Lower lobe of right lung (tissue), 2 donors: ENCODE measurements around the gene DAB2IP. TPM values are rescaled to one million over a fixed set of nuclear protein-coding genes. Genes with fewer than 3 reads are reported as not detected.
A peak's percentile ranks its signal among the peaks of the same experiment; 100 is the strongest.

Experiments
- ATAC-seq, 2 donors: fragments of 200-7000 bp; cut with Tn5 transposase; one replicate each; pipeline ENCODE4 v1.9.1; 2020 to 2022; ENCODE audit warnings: mild to moderate bottlenecking in 2 of 2, moderate library complexity in 2 of 2
- DNase-seq: peaks from one replicate; pipeline ENCODE4 v3.0.0-alpha.2; 2020
- H3K27ac ChIP-seq: fragments of 200-600 bp; one replicate; pipeline ENCODE4 v1.8.0; 2022
- H3K27me3 ChIP-seq: fragments of 200-600 bp; one replicate; pipeline ENCODE4 v1.8.0; 2022; ENCODE audit warnings: low read depth
- H3K36me3 ChIP-seq: fragments of 200-600 bp; one replicate; pipeline ENCODE4 v1.8.0; 2022; ENCODE audit warnings: mild to moderate bottlenecking
- H3K4me1 ChIP-seq: fragments of 200-600 bp; one replicate; pipeline ENCODE4 v1.8.0; 2022
- H3K4me3 ChIP-seq: fragments of 200-600 bp; one replicate; pipeline ENCODE4 v1.8.0; 2022; ENCODE audit warnings: mild to moderate bottlenecking
- H3K9me3 ChIP-seq: fragments of 200-600 bp; one replicate; pipeline ENCODE4 v1.8.0; 2022
- intact Hi-C: fragments of 100-400 bp; cut with DNase I; formaldehyde crosslinking; loops from one replicate; pipeline ENCODE4 v1.11.0; 2022
- total RNA-seq: library from RNA; stranded (reverse); fragmentation: NEBNext Ultra II Directional; extraction: Animal tissue kit (Norgen Biotek cat#: 25700); gene quantifications from one replicate; pipeline ENCODE4 v1.2.1, GENCODE V29; 2021
- TF ChIP-seq, protein P1 (sequence below): fragments of 200-600 bp; IDR thresholded peaks from one replicate; pipeline ENCODE4 v1.8.0; 2022; ENCODE audit warnings: antibody characterized with exemption, mild to moderate bottlenecking
- donor health status: DM: no; HTN: yes; CAD: no; lungs with severe emphysema.

DAB2IP gene
- total RNA-seq, 1 donor from 2014 or later, result 54.1 TPM

DNA sequence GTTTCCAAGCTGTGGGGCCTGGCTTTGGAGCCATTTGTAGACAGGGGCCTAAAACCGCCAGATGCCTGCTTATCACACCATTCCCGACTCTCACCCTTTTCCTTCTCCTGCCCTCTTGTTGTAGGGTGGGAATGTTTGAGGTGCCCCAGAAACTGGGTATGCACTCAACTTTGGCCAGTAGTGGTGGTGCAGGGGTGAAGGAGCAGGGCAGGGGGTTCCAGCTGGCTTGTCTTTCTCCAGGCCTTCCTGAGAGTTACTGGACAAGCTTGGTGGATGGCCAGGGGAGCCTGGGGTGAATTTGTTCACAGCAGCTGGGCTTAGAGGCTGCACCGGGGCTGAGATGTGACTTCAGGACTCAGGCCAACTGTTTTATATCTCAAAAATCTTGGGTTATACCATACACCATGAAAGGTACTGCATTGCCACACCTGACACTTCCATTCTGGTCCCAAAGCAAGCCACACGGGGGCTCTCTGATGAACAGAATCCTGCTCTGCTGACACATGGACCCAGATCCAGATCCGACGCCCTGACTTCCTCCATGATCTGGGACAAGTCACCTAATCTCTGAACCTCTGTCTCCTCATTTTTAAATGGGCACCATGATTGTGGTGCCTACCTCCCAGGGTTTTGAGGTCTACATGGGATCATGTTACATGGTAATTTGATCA lies 62.1 kb downstream of the DAB2IP start:
- peaks cover 35% of the 10 kb centered on the region for H3K4me1 ChIP-seq
- TF ChIP-seq, protein P1, sequence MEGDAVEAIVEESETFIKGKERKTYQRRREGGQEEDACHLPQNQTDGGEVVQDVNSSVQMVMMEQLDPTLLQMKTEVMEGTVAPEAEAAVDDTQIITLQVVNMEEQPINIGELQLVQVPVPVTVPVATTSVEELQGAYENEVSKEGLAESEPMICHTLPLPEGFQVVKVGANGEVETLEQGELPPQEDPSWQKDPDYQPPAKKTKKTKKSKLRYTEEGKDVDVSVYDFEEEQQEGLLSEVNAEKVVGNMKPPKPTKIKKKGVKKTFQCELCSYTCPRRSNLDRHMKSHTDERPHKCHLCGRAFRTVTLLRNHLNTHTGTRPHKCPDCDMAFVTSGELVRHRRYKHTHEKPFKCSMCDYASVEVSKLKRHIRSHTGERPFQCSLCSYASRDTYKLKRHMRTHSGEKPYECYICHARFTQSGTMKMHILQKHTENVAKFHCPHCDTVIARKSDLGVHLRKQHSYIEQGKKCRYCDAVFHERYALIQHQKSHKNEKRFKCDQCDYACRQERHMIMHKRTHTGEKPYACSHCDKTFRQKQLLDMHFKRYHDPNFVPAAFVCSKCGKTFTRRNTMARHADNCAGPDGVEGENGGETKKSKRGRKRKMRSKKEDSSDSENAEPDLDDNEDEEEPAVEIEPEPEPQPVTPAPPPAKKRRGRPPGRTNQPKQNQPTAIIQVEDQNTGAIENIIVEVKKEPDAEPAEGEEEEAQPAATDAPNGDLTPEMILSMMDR, result no peak
- no peaks in the 10 kb centered on the region for H3K9me3 ChIP-seq
- ATAC-seq (no peak), DNase-seq (no peak)
- no peaks in the 10 kb centered on the region for H3K27me3 ChIP-seq
- no peak overlapping the region for H3K4me3 ChIP-seq
- intact Hi-C loops, result no loop called here
- no peak overlapping the region for H3K27ac ChIP-seq
- H3K36me3 ChIP-seq, result no peaks in the 10 kb centered on the region

GRCh38 chr9:121714075-121714705 lies 62.8 kb downstream of the DAB2IP start:
- Histone ChIP-seq H3K9me3 (no peaks in the 10 kb centered on the region), H3K4me3 (no peak overlapping the region), H3K36me3 (no peaks in the 10 kb centered on the region), H3K27me3 (no peaks in the 10 kb centered on the region), H3K4me1 (peaks cover 35% of the 10 kb centered on the region), H3K27ac (no peak overlapping the region)
- intact Hi-C loops, result no loop called here
- TF ChIP-seq, protein P1, result no peak
- DNase-seq (no peak), ATAC-seq (no peak)

- TF ChIP-seq, protein P1, result no peak
- Histone ChIP-seq H3K4me3 (no peak overlapping the region), H3K4me1 (peaks cover 36% of the 10 kb centered on the region), H3K27me3 (no peaks in the 10 kb centered on the region), H3K36me3 (no peaks in the 10 kb centered on the region), H3K27ac (no peak overlapping the region), H3K9me3 (no peaks in the 10 kb centered on the region)
- intact Hi-C loops, result no loop called here
- ATAC-seq (no peak), DNase-seq (no peak)
Measured at GRCh38 chr9:121714873-121715272, 63.4 kb downstream of the DAB2IP start.

GRCh38 chr9:121717141-121717991 lies 65.9 kb downstream of the DAB2IP start:
- Histone ChIP-seq H3K4me3 (no peak overlapping the region), H3K4me1 (peaks cover 52% of the 10 kb centered on the region), H3K9me3 (no peaks in the 10 kb centered on the region), H3K27ac (no peak overlapping the region), H3K36me3 (no peaks in the 10 kb centered on the region), H3K27me3 (no peaks in the 10 kb centered on the region)
- intact Hi-C loops, result no loop called here
- DNase-seq, result no peak
- no peak for ATAC-seq
- TF ChIP-seq, protein P1, result no peak

GRCh38 chr9:121718084-121718483 lies 66.7 kb downstream of the DAB2IP start:
- ATAC-seq (peak; percentile 8 to 22), DNase-seq (no peak)
- Histone ChIP-seq H3K4me1 (peaks cover 59% of the 10 kb centered on the region), H3K27me3 (no peaks in the 10 kb centered on the region), H3K36me3 (no peaks in the 10 kb centered on the region), H3K27ac (no peak overlapping the region), H3K9me3 (no peaks in the 10 kb centered on the region), H3K4me3 (no peak overlapping the region)
- TF ChIP-seq, protein P1, result no peak
- intact Hi-C loops, result no loop called here
